Psoas muscle (tissue), 7 donors: ENCODE data around the gene NBPF12. TPM values are rescaled to one million over a fixed set of nuclear protein-coding genes. Genes with fewer than 3 reads are reported as not detected.

Experiments
- polyA plus RNA-seq, 3 donors: library from polyadenylated mRNA; stranded (reverse); fragments of 200-250 nt; gene quantifications; one replicate each; pipeline ENCODE4 v1.2.3, GENCODE V29; 2013
- total RNA-seq, 4 donors: library from RNA; stranded (reverse); fragmentation: NEBNext Ultra II Directional in 2 of 4; extraction: Animal tissue kit (Norgen Biotek cat#: 25700) in 2 of 4; gene quantifications; one replicate each; pipeline versions ENCODE4 v1.2.1 to v1.2.4, GENCODE V29; 2021 to 2023
- donor health status: healthy with polysubstance abuse.
- donor health status: DM: no; HTN: no; CAD: no; lungs with moderate emphysema.
- donor health status: Bipolar disorder and iron deficiency.
- donor health status: healthy.
- donor health status: DM: no; HTN: no; CAD: no.
- donor health status: DM: no; HTN: no; CAD: no.
- donor health status: DM: yes; HTN: yes; CAD: no.

The NBPF12 gene
- total and polyA plus RNA-seq, 7 donors, result 1.1 to 2.7 (median 2.0) TPM

Other genes with a start within 250 kb of the NBPF12 start
- 10 to 100 TPM; 50.8 to 77.7 (median 54.1) TPM for gene PRKAB2, start 234.1 kb downstream of the NBPF12 start, total RNA-seq
- gene PRKAB2, start 234.1 kb downstream of the NBPF12 start, polyA plus RNA-seq, result 10 to 100 TPM; 14.1 to 71.8 (median 24.0) TPM